ENCODE measurements around the gene UBASH3B. TPM values are rescaled to one million over a fixed set of nuclear protein-coding genes. Genes with fewer than 3 reads are reported as not detected.
"Not testable (repeated sequence)": the region's sequence is repeated elsewhere in the genome, so short reads cannot be mapped to it uniquely, and the experiment has no call there.

The UBASH3B gene
- total RNA-seq, 1 donor from 2014 or later: 64.6 TPM

GRCh38 chr11:122619757-122620156 lies 35.8 kb upstream of the UBASH3B start:
- no peak for TF ChIP-seq CTCF (conservative IDR thresholded peaks at IDR 0.05; ENCODE audit: low read depth, low read length)
- no peak overlapping the region for H3K4me3 ChIP-seq (ENCODE audit: low read depth, low read length)
- DNase-seq (ENCODE audit: low read depth): no peak

- not testable (repeated sequence) for DNase-seq (ENCODE audit: low read depth); H3K4me3 ChIP-seq (ENCODE audit: low read depth, low read length)
These were observed 30.0 kb upstream of the UBASH3B start for GRCh38 chr11:122625501-122625900.

- no peak overlapping the region for H3K4me3 ChIP-seq (ENCODE audit: low read depth, low read length)
- TF ChIP-seq CTCF (conservative IDR thresholded peaks at IDR 0.05; ENCODE audit: low read depth, low read length): no peak
- no peak for DNase-seq (ENCODE audit: low read depth)
These were observed 29.4 kb upstream of the UBASH3B start for GRCh38 chr11:122625976-122626665.

GRCh38 chr11:122627745-122628144 lies 27.8 kb upstream of the UBASH3B start:
- H3K4me3 ChIP-seq (ENCODE audit: low read depth, low read length): no peak overlapping the region
- DNase-seq (ENCODE audit: low read depth): no peak
- no peak for TF ChIP-seq CTCF (conservative IDR thresholded peaks at IDR 0.05; ENCODE audit: low read depth, low read length)

GRCh38 chr11:122628810-122629555 lies 26.5 kb upstream of the UBASH3B start:
- DNase-seq (ENCODE audit: low read depth): no peak
- no peak overlapping the region for H3K4me3 ChIP-seq (ENCODE audit: low read depth, low read length)

GRCh38 chr11:122632181-122632824 lies 23.2 kb upstream of the UBASH3B start:
- no peak for TF ChIP-seq CTCF (conservative IDR thresholded peaks at IDR 0.05; ENCODE audit: low read depth, low read length)
- DNase-seq (ENCODE audit: low read depth): no peak
- H3K4me3 ChIP-seq (ENCODE audit: low read depth, low read length): no peak overlapping the region

More at GRCh38 chr11:122628810-122629555, 26.5 kb upstream of the UBASH3B start:
- TF ChIP-seq CTCF (conservative IDR thresholded peaks at IDR 0.05; ENCODE audit: low read depth, low read length): peak; percentile 93

GRCh38 chr11:122633219-122633829 lies 22.2 kb upstream of the UBASH3B start:
- peak; percentile 75 for TF ChIP-seq CTCF (conservative IDR thresholded peaks at IDR 0.05; ENCODE audit: low read depth, low read length)
- no peak overlapping the region for H3K4me3 ChIP-seq (ENCODE audit: low read depth, low read length)
- no peak for DNase-seq (ENCODE audit: low read depth)

Measured in epithelial cell of proximal tubule (primary cell).